ENCODE data around the gene TSN. TPM values are rescaled to one million over a fixed set of nuclear protein-coding genes. Genes with fewer than 3 reads are reported as not detected.

TSN gene
- total RNA-seq (2021) (69.8 and 70.4 TPM in 2 replicates), Bru-seq, nascent RNA (percentile 94 among the genes with signal in this experiment), BruChase-seq, experiment 1, labeled RNA remaining after a 2-hour chase (percentile 95 among the genes with signal in this experiment), BruChase-seq, experiment 2, labeled RNA remaining after a 6-hour chase (percentile 98 among the genes with signal in this experiment)
- long read RNA-seq, transcript TSN-201 (6 exons, 3,420 nt): major isoform, 268 of 303 reads
- long read RNA-seq, partial matches to known transcripts: 5 of 303 reads
- long read RNA-seq, other reads (novel, unspliced or antisense): 22 of 303 reads

DNA sequence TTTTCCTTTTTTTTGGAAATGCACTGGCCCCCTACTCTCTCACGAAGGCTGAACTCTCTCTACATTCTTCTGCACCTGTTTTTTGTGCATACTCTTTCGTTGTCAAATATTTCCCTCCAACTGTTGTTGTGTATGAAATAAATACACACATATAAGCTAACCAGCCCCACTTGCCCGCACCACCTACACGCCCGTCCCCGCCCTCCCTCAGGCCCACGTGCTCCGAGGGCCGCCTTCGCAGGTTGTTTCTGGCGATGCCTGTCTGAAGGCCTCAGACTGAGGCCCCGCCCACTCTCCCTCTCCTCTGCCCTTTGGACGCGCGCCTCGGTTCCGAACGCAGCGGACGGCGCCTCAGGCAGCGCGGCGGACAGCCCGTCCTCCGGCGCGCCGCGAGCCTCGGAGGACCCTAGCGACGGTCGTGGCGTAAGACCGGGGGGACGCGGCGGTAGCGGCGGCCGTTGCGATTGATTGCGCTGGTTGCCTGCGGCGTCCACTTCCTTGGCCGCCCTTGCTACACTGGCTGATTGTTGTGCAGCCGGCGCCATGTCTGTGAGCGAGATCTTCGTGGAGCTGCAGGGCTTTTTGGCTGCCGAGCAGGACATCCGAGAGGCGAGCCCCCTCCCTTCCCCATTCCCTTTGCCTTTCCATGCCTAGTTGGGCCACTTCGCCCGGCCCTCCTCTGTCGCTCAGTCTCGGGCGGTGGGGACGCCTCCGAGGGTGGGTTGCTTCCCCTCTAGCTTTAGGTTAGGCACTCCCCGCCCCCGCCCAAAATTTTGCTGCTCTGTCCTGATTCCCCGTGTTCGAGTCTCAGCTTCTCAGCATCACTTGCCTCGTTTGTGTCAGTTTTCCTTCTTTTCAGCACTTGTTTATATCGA lies at the start of gene TSN:
TSN (plus strand) TSS at position 415 of the 875 bp plus-strand sequence; CDS start at position 544, 129 bp downstream.
- Histone ChIP-seq H3F3A (ENCODE audit: insufficient read depth, low read depth) (no peaks in the 10 kb centered on the region), H3K4me1 (replicated peaks; ENCODE audit: insufficient read depth) (peaks cover 19% of the 10 kb centered on the region), H2AFZ (peak within 1 kb of the TSS; percentile 95), H4K20me1 (ENCODE audit: insufficient read depth) (no peaks in the 10 kb centered on the region), H3K9me2 (ENCODE audit: insufficient read depth) (no peaks in the 10 kb centered on the region), H3K36me3 (ENCODE audit: low read depth) (peaks cover 14% of the 10 kb centered on the region; the same call in 1 of the 2 replicates), H3K9me3 (ENCODE audit: insufficient read depth, low read depth) (no peaks in the 10 kb centered on the region), H3K27me3 (ENCODE audit: insufficient read depth, low read depth) (no peaks in the 10 kb centered on the region), H3K4me2 (peak within 1 kb of the TSS; percentile 99), H3K27ac (peak within 1 kb of the TSS; percentile 52), H3K4me3 (peak within 1 kb of the TSS; percentile 86), H3K79me2 (ENCODE audit: low read depth) (peaks cover 39% of the 10 kb centered on the region)
- TF ChIP-seq, protein P1, sequence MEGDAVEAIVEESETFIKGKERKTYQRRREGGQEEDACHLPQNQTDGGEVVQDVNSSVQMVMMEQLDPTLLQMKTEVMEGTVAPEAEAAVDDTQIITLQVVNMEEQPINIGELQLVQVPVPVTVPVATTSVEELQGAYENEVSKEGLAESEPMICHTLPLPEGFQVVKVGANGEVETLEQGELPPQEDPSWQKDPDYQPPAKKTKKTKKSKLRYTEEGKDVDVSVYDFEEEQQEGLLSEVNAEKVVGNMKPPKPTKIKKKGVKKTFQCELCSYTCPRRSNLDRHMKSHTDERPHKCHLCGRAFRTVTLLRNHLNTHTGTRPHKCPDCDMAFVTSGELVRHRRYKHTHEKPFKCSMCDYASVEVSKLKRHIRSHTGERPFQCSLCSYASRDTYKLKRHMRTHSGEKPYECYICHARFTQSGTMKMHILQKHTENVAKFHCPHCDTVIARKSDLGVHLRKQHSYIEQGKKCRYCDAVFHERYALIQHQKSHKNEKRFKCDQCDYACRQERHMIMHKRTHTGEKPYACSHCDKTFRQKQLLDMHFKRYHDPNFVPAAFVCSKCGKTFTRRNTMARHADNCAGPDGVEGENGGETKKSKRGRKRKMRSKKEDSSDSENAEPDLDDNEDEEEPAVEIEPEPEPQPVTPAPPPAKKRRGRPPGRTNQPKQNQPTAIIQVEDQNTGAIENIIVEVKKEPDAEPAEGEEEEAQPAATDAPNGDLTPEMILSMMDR (conservative IDR thresholded peaks at IDR 0.05): no peak
- no peak for TF ChIP-seq EZH2 (IDR thresholded peaks at IDR 0.05; ENCODE audit: low read depth)
- no TSS peak for BruUV-seq (replicated peaks)
- CTCF ChIA-PET: interaction anchor here (0.6 kb wide), 1 partner anchor 224 kb away, joined by 4 read pairs; no protein-coding TSS in a partner anchor
- peak; percentile 95 to 98 for DNase-seq
- POLR2A ChIA-PET (ENCODE audit: unreplicated experiment): interaction anchor here (0.6 kb wide), 2 partner anchors 19 to 44 kb away, joined by 3 read pairs; partner anchors contain the start of gene NIFK
- intact Hi-C loops (cut with micrococcal nuclease; ENCODE audit: unreplicated experiment): loop anchor here (1.0 to 2.0 kb wide), 2 partner anchors 19 to 224 kb away; partner anchors contain the start of gene NIFK

- DNase-seq: no peak
- Histone ChIP-seq H3K9me3 (ENCODE audit: insufficient read depth, low read depth) (no peaks in the 10 kb centered on the region), H3F3A (ENCODE audit: insufficient read depth, low read depth) (peaks cover 20% of the 10 kb centered on the region; the same call in 1 of the 2 replicates), H2AFZ (no peak overlapping the region), H3K4me2 (no peak overlapping the region), H3K4me1 (replicated peaks; ENCODE audit: insufficient read depth) (peaks cover 19% of the 10 kb centered on the region), H3K9me2 (ENCODE audit: insufficient read depth) (no peaks in the 10 kb centered on the region), H3K27ac (no peak overlapping the region), H4K20me1 (ENCODE audit: insufficient read depth) (no peaks in the 10 kb centered on the region), H3K36me3 (ENCODE audit: low read depth) (no peaks in the 10 kb centered on the region), H3K79me2 (ENCODE audit: low read depth) (no peaks in the 10 kb centered on the region), H3K4me3 (no peak overlapping the region), H3K27me3 (ENCODE audit: insufficient read depth, low read depth) (no peaks in the 10 kb centered on the region)
- POLR2A ChIA-PET (ENCODE audit: unreplicated experiment): no interaction called here
- intact Hi-C loops (cut with micrococcal nuclease; ENCODE audit: unreplicated experiment): no loop called here
- no TSS peak for BruUV-seq (replicated peaks)
- CTCF ChIA-PET: no interaction called here
- TF ChIP-seq, protein P1 (conservative IDR thresholded peaks at IDR 0.05): no peak
- TF ChIP-seq EZH2 (IDR thresholded peaks at IDR 0.05; ENCODE audit: low read depth): no peak
Observed at GRCh38 chr2:121705958-121706357, 49.5 kb upstream of the TSN start.

- BruUV-seq (replicated peaks): no TSS peak
- Histone ChIP-seq H3K9me3 (ENCODE audit: insufficient read depth, low read depth) (no peaks in the 10 kb centered on the region), H3K27ac (peak overlapping the region; percentile 46), H3K4me1 (replicated peaks; ENCODE audit: insufficient read depth) (peaks cover 8% of the 10 kb centered on the region), H3K4me3 (no peak overlapping the region), H3F3A (ENCODE audit: insufficient read depth, low read depth) (peaks cover 11% of the 10 kb centered on the region; the same call in 1 of the 2 replicates), H3K79me2 (ENCODE audit: low read depth) (no peaks in the 10 kb centered on the region), H3K27me3 (ENCODE audit: insufficient read depth, low read depth) (no peaks in the 10 kb centered on the region), H4K20me1 (ENCODE audit: insufficient read depth) (no peaks in the 10 kb centered on the region), H3K36me3 (ENCODE audit: low read depth) (no peaks in the 10 kb centered on the region), H2AFZ (peak overlapping the region; percentile 41; the same call in 1 of the 2 replicates), H3K9me2 (ENCODE audit: insufficient read depth) (no peaks in the 10 kb centered on the region), H3K4me2 (peak overlapping the region; percentile 42)
- intact Hi-C loops (cut with micrococcal nuclease; ENCODE audit: unreplicated experiment): no loop called here
- TF ChIP-seq, protein P1 (conservative IDR thresholded peaks at IDR 0.05): no peak
- TF ChIP-seq EZH2 (IDR thresholded peaks at IDR 0.05; ENCODE audit: low read depth): no peak
- CTCF ChIA-PET: interaction anchor here (0.7 kb wide), 2 partner anchors 58 to 106 kb away, joined by 5 read pairs; no protein-coding TSS in a partner anchor
- DNase-seq: peak in 1 of 2 experiments; percentile 85
- POLR2A ChIA-PET (ENCODE audit: unreplicated experiment): interaction anchor here (0.6 to 0.7 kb wide), 6 partner anchors 9 to 632 kb away, joined by 4 to 21 read pairs (median 6); no protein-coding TSS in a partner anchor
Observed at GRCh38 chr2:121707344-121707919, 48.0 kb upstream of the TSN start.

Measured in PC-9 (cell line).